A673 (cell line): ENCODE data around the gene SKIC3.

Source experiments
- CTCF ChIP-seq: fragments of 300-800, 200-600 bp; sonication (generic); conservative IDR thresholded peaks from 2 replicates; pipeline ENCODE4 v1.5.1; 2017; ENCODE audit warnings: low read depth, mild to moderate bottlenecking, antibody characterized with exemption, low read length, moderate library complexity, mixed read lengths
- EZH2 ChIP-seq: fragments of 200-600 bp; sonication (generic); IDR thresholded peaks from 2 replicates; pipeline ENCODE4 v1.6.1; 2017; ENCODE audit warnings: borderline replicate concordance, low read depth, mild to moderate bottlenecking, mixed read lengths, antibody characterized with exemption, low read length; ENCODE audit not compliant: poor library complexity, severe bottlenecking

GRCh38 chr5:95511606-95512005, 43.2 kb downstream of the SKIC3 start:
- TF ChIP-seq CTCF (no peak), EZH2 (no peak)
